NCI-H2107 (cell line): ENCODE results near the gene GHITM.
"Not testable (repeated sequence)": the region's sequence is repeated elsewhere in the genome, so short reads cannot be mapped to it uniquely, and the experiment has no call there.

Experiments used
- DNase-seq: peaks from one replicate; lab custom pipeline; 2025; lab: John Stamatoyannopoulos, UW

GHITM gene

GRCh38 chr10:84148006-84148597 lies 8.8 kb downstream of the GHITM start:
- DNase-seq, result not testable (repeated sequence)

- DNase-seq, result no peak
Measured at GRCh38 chr10:84149854-84150253, 10.5 kb downstream of the GHITM start.

- no peak for DNase-seq
Measured at GRCh38 chr10:84152769-84153168, 13.5 kb downstream of the GHITM start.

DNA sequence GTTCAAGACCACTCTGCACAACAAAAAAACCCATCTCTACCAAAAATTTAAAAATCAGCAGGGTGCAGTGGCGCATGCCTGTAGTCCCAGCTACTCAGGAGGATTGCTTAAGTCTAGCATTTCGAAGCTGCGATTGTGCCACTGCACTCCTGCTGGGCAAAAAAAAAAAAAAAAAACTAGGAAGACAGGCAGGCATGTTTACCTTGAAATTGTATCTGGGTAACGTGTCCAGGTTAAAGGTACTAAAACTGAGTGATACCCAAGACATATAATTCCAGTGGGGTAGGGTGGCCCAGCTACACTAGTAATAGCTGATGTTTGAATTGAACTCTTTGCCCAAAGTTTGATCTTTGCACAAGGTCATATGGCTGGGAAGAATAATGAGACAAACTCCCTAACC lies 16.2 kb downstream of the GHITM start:
- DNase-seq, result no peak

DNA sequence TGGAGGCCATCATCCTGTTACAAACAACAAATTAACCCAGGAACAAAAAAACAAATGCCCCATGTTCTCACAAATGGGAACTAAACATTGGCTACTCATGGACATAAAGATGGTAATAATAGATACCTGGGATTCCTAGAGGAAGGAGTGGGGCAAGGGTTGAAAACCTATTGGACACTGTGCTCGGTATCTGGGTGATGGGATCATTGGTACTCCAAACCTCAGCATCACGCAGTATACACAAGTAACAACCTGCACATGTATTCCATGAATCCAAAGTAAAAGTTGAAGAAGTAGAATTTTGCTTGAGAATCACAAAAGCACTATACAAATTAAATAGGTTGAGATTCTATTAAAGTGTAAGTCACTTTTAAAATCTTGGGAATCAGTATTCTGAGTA lies 16.7 kb downstream of the GHITM start:
- no peak for DNase-seq

- DNase-seq, result no peak
Measured at GRCh38 chr10:84156768-84157167, 17.5 kb downstream of the GHITM start.

DNA sequence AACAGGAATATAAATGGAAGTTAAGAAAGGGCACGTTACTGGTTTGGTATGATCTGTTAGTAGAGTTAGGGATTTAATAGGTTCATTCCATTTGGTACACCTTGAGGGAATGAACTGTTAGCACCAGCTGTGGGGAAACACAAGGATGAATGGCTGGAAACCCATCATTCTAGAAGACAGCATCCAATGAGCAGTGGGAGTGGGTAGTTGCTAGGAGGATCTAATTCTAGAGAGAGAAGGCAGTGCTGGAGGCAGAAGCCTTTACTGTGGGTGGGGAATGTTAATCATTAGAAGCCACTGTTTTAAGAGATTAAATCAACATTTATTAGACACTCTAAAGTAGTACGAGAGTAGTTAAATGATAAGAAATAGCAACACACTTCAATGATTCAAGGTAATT lies 18.8 kb downstream of the GHITM start:
- no peak for DNase-seq

GRCh38 chr10:84158550-84158949 lies 19.2 kb downstream of the GHITM start:
- DNase-seq, result no peak

GRCh38 chr10:84159076-84159685 lies 19.9 kb downstream of the GHITM start:
- no peak for DNase-seq

GRCh38 chr10:84160663-84161362 lies 21.5 kb downstream of the GHITM start:
- no peak for DNase-seq

GRCh38 chr10:84163996-84164395 lies 24.7 kb downstream of the GHITM start:
- DNase-seq, result no peak

DNA sequence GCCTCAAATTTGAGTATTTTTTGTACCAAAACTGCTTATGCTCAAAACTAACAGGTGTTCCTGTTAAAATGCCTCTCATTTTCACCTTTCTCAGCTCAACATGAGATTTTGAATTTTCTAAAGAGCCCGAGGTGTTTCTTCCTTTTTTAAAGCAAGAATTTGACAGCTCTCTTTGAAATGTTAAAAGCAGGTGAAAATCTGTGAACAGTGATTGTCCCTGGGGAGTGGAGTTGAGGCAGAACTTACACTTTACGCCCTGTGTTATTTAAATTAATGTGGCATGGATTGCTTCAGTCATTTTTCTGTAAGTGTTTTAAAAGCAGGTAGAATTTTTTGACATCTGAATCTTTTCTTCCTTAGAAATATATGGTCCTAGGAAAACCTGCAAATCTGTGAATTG lies 25.1 kb downstream of the GHITM start:
- no peak for DNase-seq

GRCh38 chr10:84166620-84167288 lies 27.4 kb downstream of the GHITM start:
- DNase-seq, result no peak

DNA sequence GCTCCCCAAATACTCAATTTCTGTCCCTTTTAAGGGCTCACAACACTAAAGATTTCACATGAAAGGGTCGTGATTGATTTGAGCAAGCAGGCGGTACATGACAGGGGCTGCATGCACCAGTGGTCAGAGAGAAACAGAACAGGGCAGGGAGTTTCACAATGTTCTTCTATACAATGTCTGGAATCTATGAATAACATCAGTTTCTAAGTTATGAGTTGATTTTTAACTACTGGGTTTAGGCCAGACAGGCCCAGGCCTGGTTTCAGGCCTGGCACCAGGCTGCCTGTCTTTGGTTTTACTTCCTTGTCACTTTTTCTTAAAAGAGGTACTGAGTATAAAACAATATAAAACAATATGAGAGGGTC lies 28.0 kb downstream of the GHITM start:
- not testable (repeated sequence) for DNase-seq

DNA sequence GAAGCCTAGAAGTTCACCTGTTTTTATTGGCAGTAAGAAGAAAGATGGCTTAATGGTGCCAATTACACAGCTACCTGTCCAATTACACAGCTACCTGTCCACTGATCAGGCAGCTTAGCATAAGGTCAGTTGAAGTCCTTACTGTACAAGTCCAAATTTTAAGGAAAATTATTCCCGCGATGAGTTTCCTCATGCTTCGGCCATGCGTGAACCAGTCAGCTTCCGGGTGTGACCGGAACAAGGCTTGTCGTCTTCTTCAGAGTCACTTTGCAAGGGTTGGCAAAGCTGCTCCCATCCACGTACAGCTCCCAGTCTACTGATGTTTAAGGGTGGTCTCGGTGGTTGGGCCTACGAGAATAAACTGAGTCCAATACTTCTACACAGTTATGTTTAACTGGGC lies 29.1 kb downstream of the GHITM start:
- DNase-seq, result not testable (repeated sequence)

- not testable (repeated sequence) for DNase-seq
Measured at GRCh38 chr10:84171237-84171636, 31.9 kb downstream of the GHITM start.

GRCh38 chr10:84171700-84172466 lies 32.6 kb downstream of the GHITM start:
- not testable (repeated sequence) for DNase-seq

GRCh38 chr10:84172467-84173356 lies 33.4 kb downstream of the GHITM start:
- no peak for DNase-seq

DNA sequence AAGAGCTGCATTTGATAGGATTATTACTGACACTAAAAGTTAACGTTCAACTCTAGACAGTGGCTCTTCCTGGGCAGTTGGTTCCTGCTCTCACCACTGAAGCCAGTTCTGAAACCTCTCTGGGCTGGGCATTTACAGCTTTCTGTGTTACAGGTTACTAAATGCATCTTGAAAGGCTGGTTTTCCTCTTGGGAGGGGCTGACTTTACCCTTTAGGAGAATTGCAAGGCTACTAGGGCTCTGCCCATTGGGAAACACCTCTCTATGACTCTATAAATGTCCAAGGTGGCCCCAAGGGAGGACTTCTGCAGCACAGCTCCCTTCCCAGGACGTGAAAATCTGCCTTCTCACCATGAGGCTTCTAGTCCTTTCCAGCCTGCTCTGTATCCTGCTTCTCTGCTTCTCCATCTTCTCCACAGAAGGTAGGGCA lies 34.2 kb downstream of the GHITM start, which contains the start of gene GPR15LG:
TSS of gene GPR15LG (plus strand) at position 301 of the 429 bp plus-strand sequence. CDS start at position 352, 51 bp downstream.
- no peak for DNase-seq

- no peak for DNase-seq
Measured at GRCh38 chr10:84175436-84175835, 36.1 kb downstream of the GHITM start.

- no peak for DNase-seq
Measured at GRCh38 chr10:84176351-84176750, 37.0 kb downstream of the GHITM start.
